DMS153 treated with DMSO at 0.1 percent for 48 hours (cell line): ENCODE results near the gene EGFL6.
"Not testable (repeated sequence)": the region's sequence is repeated elsewhere in the genome, so short reads cannot be mapped to it uniquely, and the experiment has no call there.

Source experiments
- DNase-seq: peaks from one replicate; lab custom pipeline; 2025; ENCODE audit not compliant: unreplicated experiment; lab: John Stamatoyannopoulos, UW

EGFL6 gene

DNA sequence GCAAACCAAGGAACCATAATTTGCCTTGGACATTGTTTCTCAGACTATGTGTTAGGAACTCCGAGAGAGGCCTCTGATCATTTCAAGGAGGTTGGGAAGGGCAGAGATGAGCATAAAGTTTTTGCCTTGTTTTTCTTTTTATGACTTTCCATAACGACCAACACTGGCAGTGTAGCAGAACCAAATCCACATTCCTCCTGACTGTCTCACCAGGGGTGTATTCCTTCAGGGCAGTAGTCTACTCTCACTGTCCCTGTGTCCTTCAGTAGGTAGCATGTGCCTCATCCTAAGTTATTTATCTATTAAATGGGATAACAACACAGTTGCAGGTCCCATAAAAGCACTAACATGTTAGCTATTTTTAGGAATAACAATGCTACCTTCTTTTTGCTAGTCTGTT, 20.8 kb downstream of the EGFL6 start:
- DNase-seq: no peak

DNA sequence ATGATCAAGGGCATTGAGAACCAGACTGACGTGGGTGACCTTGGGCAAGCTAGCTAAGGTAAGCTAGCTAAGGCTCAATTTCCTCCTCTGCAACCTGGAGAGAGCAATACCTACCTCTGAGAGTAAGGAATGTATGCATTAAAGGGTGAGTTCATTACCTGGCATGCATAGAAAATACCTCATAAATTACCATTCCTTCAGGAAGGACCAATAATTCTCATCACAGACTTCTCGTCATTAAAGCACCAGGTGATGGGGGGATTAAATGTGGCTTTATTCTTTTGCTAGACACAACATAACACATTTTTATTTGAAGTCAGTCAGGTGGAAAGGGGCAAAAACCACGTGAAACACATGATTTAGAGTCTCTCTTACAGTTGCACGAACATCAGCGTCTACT, 21.5 kb downstream of the EGFL6 start:
- no peak for DNase-seq

DNA sequence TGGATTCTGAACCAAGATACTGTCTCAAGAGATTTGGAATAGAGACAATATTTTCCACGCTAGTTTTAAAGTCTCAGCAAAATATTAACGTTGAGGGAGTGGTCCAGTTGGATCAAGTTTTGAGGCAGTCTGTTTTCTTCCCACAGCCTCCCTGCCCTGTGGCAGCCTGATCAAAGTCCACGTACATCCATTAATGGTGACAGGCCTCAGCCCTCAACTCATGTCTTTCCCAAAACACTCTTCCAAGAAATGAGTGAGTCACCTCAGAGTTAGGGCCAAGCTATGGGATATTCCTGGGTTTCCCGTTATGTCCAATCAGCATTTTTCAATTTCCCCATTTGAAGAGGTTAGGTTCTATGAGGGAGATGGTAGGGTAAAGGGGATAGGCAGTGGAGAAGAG, 28.5 kb downstream of the EGFL6 start:
- DNase-seq: no peak

DNA sequence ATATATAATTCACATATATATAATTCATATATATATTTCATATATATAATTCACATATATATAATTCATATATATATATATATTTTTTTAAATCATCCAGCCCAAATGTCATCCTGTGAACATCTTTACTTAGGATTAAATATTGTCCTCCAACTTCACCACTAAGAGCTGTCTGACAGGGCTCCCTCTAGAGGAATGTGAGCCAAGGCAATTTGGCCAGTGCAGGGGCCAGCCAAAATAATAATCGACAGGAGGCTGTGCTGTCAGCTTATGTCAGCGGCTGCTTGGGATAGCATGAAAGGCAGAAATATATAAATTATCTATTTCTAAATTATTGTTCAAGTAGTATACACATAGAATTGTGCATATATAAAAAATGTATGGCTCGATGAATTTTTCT, 29.5 kb downstream of the EGFL6 start:
- no peak for DNase-seq

DNA sequence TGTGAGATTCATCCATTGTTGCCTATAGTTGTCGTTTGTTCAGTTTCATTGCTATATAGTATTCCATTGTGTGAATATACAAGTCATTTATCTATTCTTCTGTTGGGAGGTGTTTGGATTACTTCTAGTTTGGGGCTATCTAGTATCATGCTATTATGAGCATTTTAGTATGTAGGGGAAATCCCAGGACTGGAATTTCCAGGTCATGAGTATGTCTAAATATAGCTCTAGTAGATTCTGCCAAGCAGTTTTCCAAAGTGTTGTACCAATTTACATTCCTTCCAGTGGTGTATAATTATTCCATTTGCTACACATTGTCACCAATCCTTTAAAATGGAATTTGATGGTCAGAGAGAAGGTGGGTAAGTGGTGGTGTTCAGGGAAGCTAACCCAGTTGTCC, 30.1 kb downstream of the EGFL6 start:
- no peak for DNase-seq

DNA sequence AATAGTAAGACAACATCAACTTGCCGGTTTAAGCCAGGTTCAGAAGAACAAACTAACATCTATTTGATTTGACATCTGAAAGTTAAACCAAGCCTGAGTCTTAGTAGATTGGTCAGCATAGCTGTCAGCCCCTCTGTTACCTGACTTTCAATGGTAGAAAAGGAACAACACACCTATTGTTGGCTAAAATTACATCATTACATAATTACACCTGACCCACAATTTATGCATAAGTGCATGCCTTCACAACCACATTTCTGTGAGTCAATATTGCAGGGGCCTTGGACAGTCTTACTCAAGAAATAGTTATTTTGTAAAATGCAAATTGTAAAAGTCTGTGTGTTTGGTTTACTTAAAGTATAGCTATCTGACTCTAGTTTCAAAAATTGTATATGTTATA, 36.2 kb downstream of the EGFL6 start:
- no peak for DNase-seq

DNA sequence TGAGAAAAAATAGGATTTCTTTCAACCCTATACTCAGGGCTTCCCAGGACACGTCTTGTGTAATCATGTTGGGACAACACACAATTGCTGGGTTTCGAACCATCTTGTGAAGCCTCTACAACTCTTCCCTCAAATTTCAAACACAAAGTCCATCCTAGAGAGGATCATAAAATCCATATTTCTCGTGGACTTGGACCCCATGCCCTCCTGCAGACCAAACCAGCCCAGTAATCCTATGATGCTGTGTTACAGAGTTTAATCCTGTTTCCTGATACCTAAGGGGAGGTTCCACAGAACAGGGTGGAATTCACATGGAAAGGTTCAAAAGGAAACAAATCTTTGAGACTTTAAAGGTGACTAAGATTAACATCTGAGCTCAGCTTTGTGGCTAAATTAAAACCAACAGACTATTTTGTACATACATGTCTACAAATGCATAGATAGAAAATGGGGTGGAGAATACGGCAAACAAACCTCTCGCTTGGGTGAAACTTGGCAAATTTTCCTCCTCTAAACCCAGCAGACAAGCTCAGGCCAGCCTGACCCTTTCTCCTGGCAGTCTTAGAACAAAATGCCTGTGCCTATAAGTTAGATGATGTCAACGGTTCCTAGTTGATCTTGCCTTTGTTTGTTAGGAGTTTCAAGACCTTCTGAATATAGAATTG, 38.1 kb downstream of the EGFL6 start:
- no peak for DNase-seq

DNA sequence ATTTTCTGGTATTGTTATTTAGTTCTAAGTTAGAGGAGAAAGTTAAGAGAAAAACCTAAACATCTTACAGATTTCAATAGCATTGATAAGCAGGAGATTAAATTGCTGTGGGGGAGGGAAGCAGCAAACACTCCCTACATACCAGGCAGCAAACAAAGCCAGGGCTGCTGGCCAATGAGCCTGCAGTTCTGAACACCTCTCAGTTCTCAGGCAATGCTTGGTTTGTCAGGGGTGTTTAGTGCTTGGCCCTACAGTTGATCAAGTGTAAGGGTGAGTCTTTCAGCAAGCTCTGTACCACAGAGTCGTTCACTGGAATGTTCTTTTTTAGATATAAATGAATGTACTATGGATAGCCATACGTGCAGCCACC, 38.6 kb downstream of the EGFL6 start:
- DNase-seq: no peak

DNA sequence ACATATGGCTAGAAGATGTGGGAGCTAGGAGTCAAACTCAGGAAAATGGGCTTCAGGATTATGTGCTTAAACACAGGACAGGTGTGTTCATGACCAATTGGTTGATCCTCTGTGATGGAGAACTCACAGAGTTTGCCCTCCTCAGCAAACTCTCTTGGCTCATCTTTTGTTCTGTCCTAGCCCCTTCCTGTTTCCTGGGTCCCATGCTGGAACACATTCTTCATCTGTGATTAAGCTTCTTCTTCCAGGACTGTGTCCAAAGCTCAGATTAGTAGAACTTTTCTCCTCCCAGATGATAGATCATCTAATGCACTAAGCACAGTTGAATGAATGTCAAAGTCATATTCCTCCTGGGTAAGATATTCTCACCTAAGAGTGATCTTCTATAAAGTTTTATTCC, 44.8 kb downstream of the EGFL6 start:
- no peak for DNase-seq

DNA sequence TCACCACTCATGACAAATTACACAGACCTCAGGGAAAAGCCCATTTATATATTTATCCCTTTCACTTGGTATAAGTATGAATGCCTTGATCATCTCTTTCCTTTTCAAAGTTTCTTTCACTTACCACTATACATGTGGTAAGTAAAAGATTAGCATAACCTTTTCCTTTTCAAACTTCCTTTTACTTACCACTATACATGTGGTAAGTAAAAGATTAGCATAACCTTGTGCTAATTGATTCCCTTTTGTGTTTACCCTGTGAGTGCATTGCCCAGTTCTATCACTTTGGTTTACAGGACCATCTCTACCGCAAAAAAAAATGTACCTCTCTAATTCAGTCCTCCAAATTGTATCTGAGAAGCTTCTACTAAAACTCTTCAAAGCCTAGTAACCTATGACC, 50.8 kb downstream of the EGFL6 start:
- DNase-seq: no peak

DNA sequence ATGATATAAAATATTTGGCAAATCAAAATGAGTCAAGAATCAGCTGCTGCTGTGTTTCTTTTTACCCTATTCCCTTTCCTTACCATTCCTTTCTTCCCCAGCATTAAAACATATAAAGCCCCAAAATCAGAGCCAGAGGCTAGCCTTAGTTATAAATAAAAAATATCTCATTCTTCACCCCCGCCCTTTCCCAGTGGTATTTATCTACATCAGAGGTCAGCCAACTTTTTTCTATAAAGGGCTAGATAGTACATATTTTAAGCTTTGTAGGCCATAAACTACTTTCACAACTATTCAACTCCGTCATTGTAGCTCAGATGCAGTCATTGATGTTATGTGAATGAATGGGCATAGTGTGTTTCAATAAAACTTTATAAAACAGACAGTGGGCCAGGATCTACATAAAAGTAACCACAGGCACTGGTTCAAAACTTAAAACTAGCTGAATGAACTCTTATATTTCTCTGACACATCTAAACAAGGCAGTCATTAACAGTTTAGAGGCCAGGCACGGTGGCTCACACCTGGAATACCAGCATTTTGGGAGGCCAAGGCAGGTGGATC, 53.1 kb downstream of the EGFL6 start:
- no peak for DNase-seq

DNA sequence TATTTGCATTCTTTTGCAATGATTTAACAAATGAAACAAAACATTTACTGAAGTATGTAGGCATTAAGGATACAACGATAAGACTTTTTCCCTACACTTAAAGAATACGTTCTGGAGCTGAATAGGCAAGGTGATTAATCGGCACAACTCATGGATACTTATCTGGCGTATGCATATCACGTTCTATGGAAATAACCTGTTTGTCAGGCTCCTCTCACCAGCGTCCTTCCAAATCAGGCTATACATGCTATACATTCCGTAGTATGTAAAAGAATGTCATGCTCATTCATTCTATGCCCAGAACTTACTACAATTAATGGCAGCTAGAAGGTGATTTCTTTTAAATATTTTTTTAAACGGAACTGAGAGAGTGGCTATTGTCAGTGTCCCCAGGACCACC, 57.9 kb downstream of the EGFL6 start:
- DNase-seq: no peak

DNA sequence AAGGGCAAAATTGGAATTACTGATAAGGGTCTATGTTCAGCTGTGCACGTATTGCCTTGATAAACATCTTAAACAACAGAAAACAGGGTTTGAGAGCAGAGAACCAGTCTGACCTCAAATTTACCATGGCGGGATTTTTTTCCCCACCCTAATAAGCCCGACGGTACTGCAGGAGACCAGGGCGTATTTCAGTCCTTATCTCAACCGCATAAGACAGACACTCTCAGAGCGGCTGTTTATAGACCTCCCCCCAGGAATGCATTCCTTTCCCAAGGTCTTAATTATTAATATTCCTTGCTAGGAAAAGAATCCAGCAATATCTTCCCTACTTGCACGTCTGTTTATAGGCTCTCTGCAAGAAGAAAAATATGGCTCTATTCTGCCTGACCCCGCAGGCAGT, 67.8 kb downstream of the EGFL6 start:
- not testable (repeated sequence) for DNase-seq

DNA sequence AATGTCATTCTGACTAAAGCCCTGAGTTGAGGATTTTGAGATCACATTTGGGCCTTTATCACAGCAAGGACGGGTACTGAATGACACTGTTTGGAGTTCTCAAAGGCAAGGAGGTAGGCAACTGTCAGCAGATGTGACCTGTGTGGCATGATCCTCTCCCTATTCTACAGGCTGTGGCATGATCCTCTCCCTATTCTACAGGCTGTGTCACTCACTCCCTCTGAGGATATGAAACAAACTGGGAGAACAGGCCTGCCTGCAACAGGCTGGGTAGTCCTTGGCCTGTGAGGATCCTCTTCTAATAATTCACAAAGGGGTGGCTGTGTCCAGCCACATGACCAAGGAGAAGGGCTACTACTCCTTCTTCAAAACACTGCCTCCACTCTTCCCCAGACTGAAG, 68.6 kb downstream of the EGFL6 start:
- no peak for DNase-seq

DNA sequence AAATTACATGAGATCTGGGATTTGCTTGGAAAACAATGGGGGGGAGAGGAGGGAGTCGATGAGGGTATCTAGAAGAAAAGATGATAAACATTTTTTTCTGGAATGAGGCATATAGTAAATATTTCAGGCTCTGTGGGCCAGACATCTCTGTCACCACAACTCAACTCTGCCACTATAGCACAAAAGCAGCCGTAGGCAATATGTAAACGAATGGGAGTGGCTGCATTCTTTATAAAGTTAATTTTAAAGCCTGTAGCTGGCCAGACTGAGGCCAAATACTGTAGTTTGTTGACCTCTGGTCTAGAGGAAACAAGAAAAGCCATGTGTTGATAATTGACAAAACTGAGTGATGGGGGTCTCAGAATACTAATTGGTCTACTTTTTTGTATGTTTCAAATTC, 69.4 kb downstream of the EGFL6 start:
- DNase-seq: no peak

DNA sequence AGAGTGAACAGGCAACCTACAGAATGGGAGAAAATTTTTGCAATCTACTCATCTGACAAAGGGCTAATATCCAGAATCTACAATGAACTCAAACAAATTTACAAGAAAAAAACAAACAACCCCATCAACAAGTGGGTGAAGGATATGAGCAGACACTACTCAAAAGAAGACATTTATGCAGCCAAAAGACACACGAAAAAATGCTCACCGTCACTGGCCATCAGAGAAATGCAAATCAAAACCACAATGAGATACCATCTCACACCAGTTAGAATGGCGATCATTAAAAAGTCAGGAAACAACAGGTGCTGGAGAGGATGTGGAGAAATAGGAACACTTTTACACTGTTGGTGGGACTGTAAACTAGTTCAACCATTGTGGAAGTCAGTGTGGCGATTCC, 72.3 kb downstream of the EGFL6 start:
- DNase-seq: not testable (repeated sequence)

DNA sequence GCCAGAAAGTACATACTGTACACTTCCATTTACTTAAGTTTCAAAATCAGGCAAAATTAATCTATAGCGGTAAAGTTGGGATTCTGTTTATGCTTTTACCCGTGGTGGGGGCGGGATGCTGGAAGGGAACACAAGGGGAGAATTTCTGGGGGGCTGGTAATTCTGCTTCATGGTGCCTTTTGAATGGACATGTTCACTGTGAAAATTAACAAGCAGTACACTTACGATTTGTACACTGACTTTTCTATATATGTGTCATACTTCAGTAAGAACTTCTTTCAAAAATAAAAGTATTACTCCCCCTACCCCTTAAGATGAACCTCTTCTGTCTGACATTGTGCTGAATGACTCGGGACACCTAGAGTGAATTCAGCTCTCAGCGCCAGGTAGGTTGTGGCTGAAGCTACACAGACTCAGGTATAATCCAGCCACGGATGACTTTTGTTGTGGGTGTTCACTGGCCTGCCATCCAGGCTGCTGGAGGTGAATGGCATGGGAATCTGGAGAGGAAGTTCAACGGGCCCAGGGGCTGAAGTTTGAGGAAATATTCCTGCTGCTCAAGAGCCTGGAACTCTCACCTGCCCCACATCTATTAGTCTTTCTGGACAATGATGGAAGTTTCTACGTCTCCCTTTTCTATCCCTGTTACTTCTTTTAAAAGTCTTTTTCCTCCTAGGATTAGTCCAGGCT, 76.2 kb downstream of the EGFL6 start:
- DNase-seq: no peak

DNA sequence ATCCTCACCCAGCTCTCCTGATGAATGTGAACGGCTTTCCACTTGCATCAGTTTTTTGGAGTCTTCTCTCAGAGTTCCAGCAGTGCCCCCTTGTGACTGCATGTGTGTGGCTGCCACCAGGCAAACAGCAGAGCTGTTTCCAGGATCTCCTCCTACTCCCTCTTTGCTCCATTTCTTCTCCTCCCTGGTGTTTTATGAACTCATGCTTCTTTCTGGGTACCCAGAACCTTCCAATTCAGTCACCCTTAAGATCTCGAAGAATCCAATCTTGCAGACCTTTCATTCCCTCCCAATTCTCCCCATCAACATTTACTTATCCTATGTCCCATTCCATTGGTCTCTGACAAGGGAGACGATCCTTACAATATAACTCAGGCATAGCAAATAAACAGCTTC, 76.8 kb downstream of the EGFL6 start:
- DNase-seq: peak; percentile 11

DNA sequence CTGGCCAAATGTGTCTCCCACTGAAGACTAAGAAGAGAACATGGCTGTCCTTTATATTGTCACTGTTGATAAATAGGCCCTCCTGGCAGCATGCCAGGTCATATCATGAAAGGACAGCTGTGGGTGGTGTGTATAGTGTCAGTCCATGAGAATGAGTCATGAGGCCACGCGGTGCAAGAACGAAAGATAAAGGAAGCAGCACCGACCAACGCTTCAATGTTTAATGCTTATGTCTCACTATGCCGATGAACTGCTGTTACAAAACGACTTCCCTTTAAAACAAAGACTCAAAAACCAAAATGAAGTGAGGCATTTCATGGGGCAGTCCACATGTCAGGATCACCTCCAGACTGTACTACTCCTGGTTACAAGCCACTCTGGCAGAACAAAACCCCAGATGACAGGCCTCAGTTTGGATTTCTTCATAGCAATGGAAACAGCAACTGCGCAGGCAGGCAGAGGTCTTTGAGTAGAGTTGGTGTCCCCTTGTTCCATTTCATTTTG, 78.4 kb downstream of the EGFL6 start:
- DNase-seq: peak; percentile 8

DNA sequence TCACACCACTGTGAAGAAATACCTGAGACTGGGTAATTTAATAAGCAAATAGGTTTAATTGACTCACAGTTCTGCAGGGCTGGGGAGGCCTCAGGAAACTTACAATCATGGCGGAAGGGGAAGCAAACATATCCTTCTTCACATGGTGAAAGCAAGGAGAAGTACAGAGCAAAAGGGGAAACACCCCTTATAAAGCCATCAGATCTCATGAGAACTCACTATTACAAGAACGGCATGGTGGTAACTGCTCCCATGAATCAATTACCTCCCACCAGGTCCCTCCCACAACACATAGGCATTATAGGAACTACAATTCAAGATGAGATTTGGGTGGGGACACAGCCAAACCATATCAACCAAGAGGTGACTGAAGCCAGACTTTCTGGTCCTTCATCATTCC, 78.9 kb downstream of the EGFL6 start:
- not testable (repeated sequence) for DNase-seq

DNA sequence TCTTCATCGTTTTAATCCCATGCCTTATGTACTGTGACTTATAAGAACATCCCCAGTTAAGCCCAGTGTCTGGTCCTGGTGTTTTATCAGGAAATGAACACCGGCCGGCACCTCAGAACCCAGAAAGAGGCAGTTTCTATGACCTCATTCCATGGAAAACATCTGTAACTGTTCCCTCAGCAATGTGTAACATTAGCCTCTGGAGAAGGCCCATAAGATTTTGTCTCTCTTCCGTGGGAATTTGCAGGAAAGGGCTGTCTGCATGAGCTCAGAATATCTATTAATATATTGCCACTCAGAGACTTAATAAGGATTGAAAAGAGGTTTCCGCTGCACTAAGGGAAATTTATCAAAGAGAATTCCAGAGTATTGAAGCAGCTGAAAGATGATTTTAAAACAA, 80.4 kb downstream of the EGFL6 start:
- DNase-seq: no peak

DNA sequence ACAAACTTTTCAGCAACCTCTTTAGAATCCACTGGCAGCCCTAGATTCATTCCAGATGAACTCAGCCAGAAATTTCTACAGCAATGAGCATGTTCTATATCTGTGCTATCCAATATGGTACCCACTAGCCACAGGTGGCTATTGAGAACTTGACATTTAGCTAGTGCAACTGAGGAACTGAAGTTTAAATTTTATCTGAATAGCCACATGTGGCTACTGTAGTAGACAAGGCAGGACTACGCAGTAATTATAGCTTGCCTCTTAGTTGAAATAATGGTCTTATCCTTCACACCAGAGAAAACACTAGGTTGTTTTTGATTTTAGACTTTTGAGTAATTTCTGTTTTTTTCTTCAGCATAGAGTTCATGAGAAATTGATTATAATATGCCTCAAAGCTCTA, 80.9 kb downstream of the EGFL6 start:
- DNase-seq: no peak

DNA sequence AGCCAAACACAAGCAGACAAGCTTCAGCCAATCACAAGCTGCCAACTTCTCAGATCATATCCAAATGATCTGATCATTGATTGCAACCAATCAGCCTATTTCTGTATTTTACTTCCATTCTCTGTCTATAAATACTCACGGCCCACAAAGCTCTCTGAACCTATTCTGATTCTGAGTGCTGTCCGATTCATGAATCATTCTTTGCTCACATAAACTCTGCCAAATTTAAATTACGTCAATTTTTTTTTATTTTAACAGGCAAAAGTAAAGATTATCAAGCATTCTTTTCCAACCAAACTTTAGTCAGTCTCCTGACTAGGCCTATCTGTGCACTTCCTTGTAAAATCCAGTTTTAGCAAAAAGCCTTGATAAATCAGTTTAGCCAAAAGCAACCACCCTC, 81.7 kb downstream of the EGFL6 start:
- DNase-seq: no peak
